GM10847 (cell line): Measurements from ENCODE around the gene SLC25A41.

Experiments
- POLR2A ChIP-seq: IDR thresholded peaks from 2 replicates; pipeline ENCODE4 v1.6.1; 2011; ENCODE audit not compliant: insufficient read length; ENCODE audit errors: extremely low read depth

SLC25A41 gene

DNA sequence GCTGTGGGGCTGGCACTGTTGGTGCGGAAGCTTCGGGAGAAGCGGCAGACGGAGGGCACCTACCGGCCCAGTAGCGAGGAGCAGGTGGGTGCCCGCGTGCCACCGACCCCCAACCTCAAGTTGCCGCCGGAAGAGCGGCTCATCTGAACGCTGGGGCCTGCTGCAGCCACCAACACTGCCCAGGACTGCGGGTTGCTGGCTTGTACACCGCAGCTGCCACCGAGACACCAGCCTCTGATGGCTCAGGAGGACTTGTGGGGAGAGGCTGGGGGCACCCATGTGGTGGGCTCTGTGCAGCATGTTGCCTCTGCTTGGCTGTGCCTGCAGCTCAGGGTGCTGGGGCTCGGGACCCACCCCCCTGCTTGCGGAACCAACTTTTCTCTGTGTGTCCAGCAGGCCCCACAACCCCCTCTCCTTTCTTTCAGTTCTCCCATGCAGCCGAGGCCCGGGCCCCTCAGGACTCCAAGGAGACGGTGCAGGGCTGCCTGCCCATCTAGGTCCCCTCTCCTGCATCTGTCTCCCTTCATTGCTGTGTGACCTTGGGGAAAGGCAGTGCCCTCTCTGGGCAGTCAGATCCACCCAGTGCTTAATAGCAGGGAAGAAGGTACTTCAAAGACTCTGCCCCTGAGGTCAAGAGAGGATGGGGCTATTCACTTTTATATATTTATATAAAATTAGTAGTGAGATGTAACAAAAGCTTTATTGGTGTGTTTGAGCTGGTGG is 33.1 kb upstream of the SLC25A41 start:
- no peak for TF ChIP-seq POLR2A

DNA sequence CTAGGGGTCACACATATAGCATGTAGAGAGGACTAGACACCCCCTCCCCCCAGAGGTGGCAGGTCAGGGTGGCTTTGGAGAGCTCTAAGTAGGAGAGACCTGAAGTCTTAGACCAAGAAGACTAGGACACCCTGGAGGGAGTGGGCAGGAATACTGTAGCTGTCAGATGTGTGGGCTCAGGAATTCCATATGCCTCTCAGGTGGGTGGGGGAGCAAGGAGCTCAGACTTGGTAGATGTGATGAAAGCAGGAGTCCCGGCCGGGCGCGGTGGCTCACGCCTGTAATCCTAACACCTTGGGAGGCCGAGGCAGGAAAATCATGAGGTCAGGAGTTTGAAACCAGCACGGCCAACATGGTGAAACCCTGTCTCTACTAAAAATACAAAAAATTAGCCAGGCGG is 32.1 kb upstream of the SLC25A41 start:
- TF ChIP-seq POLR2A, result no peak

GRCh38 chr19:6465006-6465405 is 31.4 kb upstream of the SLC25A41 start:
- no peak for TF ChIP-seq POLR2A

DNA sequence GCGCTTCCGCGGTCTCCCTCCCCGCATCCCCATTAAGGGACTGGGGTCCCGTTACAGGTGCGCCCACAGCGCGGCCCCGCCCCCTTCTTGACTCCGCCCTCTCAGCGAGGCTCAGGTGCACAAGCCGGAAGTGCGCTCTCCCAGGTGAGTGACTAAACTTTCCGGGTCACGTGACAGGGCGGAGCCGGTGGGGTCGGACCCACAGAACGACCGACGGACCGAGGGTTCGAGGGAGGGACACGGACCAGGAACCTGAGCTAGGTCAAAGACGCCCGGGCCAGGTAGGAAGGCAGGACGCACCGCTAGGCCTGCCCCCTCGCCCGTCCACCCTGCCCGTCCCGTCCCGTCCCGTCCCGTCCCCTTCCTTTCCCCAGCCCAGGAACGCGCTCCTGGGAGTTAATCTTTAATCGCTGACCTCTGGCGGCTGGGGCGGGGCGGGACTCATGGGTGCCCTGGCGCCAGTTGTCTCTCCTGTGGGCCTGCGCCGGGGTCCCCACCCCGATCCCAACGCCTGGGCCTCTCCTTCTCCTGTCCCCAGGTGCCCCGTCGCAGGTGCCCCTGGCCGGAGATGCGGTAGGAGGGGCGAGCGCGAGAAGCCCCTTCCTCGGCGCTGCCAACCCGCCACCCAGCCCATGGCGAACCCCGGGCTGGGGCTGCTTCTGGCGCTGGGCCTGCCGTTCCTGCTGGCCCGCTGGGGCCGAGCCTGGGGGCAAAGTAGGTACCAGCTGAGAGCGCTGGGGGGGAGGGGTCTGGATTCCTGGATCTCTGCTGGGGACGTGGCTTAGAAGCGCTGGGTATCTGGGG is 30.7 kb upstream of the SLC25A41 start, which contains the start of gene CRB3:
CRB3 (plus strand) TSS at position 202 of the 804 bp plus-strand sequence; CDS start at position 633, 431 bp downstream.
- no peak for TF ChIP-seq POLR2A

DNA sequence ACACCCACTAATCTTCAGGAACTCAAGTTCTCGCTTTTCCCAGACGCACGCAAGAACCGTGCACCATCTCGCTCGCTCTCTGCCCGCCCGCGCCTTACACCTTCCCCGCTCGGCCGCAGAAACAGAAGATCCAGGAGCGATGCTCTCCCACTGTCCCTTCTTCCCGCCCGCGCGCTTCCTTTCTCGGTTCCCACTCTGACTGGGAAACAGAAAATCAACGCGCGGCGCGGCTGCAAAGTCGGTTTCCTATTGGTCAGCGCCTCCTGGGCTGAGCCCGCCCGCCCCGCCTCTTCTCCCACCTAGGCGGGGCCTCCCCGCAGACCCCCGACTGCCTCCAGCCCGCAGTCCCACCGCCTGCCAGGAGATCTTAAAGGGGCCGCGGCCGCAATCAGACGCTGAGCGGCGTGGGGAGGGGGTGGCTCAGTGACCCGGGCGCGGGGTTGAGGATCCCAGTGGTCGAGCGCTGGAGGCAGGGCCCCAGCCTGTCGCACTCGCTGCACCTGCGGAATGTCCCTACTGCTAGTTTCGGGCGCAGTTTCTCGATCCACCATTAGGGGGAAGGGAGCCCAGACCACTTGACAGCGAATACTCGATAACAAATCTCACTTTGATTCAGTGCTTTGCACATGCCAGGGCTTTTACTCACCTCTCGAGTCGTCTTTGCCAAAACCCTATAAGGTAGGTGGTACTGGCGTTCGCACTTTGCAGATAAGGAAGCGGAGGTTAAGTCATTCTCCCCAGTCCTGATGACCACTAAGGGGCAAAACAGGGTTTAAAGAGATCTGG is 26.7 kb upstream of the SLC25A41 start:
- peak; percentile 35 for TF ChIP-seq POLR2A

DNA sequence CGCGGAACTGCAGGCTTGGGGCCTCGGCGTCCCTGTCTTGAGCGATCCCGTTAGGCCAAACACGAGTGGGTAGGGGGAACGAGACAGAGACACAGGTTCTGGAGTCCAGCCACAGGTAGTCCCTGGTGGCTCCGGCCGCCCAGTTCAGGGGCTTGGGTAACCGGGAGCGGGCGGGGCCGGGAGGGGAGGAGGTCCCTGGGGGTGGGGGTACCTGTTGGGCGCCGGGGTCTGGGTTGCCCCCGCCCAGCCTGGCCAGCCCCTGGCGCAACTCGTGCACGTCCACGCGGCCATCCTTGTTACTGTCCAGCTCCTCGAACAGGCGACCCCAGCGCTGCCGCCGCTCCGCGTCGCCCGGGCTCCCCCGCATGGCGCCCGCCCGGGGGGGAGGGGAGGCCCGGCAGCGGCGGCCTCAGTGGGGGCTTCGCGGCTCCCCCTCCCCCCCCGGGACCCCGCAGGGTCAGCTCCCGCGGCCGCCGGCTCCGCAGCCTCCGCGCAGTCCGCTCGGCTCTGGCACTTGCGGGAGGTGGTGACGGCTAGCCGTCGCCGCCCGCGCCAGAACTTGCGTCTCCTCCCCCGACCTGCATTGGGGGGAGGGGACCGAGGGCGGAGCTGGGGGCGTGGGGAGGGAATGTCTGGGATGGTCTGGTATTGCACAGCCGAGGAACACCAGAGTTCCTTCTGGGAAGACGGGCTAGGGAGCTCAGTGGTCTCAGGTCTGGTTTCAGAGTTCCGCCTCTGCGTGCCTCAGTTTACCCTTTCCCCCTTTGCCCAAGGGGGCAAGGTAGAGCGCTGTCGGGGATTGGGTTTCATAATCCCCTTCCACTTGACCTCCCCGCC is 25.9 kb upstream of the SLC25A41 start, which contains the start of gene SLC25A23:
SLC25A23 (minus strand) TSS at position 531 of the 837 bp plus-strand sequence; CDS start at position 367, 164 bp downstream.
- peak; percentile 37 for TF ChIP-seq POLR2A

GRCh38 chr19:6458695-6459261 is 25.2 kb upstream of the SLC25A41 start:
- no peak for TF ChIP-seq POLR2A

GRCh38 chr19:6457958-6458694 is 24.6 kb upstream of the SLC25A41 start:
- TF ChIP-seq POLR2A, result no peak

GRCh38 chr19:6455924-6456323 is 22.4 kb upstream of the SLC25A41 start:
- TF ChIP-seq POLR2A, result no peak

DNA sequence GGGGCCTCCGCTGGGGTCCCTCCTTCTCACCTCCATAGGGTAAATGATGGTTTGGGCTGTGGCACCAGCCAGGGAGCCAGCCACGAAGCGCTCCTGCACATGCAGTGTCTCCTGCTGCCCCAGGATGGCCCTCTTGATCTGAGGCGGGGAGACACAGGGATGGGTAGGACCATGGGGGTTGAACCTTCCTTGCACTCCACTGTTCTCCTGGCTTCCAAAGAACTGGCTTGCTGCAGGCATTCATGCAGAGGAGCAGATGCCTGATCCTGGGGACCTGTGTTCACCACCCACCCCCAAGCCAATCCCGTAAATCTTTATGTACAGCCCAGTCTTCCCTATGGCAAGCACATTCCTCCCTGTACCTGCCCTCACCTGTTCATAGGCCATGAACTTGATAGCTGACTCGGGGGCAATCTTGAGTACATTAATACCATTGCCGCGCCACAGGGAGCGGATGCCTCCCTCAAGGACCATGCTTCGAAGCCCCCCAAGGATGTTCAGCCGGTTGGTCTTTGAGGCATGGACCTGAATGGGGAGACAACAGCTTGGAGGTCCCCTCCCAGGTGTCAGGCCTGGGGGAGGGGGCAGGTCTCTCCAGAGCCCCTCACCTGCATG is 20.5 kb upstream of the SLC25A41 start:
- TF ChIP-seq POLR2A, result no peak

- TF ChIP-seq POLR2A, result no peak
These were observed 19.3 kb upstream of the SLC25A41 start for GRCh38 chr19:6452899-6453298.

DNA sequence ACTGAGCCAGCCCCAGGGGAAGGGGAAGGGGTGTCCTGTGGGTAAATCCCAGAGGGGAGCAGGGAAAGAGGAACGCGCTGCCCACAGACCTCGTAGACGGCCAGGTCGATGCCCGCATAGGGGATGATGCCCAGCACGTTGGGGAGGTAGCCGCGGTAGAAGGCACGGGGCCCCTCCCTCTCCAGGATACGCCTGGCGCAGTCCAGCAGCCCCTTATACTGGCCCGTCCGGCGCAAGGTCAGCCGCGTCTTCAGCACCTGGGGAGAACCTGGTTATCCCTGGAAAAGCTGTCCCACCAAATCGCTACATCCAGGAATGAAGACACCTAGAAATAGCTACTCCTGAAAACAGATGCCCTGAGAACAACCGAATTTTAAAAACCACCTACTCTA is 18.7 kb upstream of the SLC25A41 start:
- no peak for TF ChIP-seq POLR2A

DNA sequence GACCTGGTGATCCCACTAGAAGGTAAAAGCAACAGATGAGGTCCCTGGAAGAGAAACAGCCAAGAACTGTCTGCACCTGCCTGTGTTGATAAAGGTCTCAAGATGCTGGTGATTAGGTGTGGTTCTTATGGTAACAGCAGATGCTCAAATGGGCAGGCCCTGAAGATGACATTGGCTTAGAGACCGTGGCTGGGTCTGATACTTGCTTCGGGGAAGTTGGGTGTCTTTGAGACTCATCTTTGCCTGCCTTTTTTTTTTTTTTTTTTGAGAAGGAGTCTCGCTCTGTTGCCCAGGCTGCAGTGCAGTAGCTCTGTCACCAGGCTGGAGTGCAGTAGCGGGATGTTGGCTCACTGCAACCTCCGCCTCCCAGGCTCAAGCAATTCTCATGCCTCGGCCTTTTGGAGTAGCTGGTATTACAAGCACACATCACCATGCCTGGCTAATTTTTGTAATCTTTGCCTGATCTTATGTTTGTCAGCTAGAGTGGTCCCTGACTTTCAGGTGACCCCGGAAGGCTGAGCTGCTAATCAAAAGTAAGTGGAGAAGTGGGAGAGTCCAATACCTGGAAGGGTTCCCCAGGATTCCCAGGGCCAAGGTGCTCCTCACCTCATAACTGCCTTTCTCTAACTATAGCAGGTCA is 18.1 kb upstream of the SLC25A41 start:
- no peak for TF ChIP-seq POLR2A
